Measurements from ENCODE around the gene DRG2. TPM values are rescaled to one million over a fixed set of nuclear protein-coding genes. Genes with fewer than 3 reads are reported as not detected.

DRG2 gene
- total RNA-seq, 1 donor from 2014 or later: 35.1 TPM

- Histone ChIP-seq H3K9me3 (no peaks in the 10 kb centered on the region), H3K27me3 (no peaks in the 10 kb centered on the region), H3K36me3 (peaks cover 10% of the 10 kb centered on the region), H3K4me3 (no peak overlapping the region), H3K27ac (no peak overlapping the region), H3K4me1 (no peaks in the 10 kb centered on the region)
- ATAC-seq: no peak
- no peak for DNase-seq
- intact Hi-C loops (cut with DNase I): no loop called here
- no peak for TF ChIP-seq CTCF (IDR thresholded peaks at IDR 0.05)
Measured at GRCh38 chr17:18109935-18110485, 22.3 kb downstream of the DRG2 start.

GRCh38 chr17:18110636-18111145, 22.9 kb downstream of the DRG2 start:
- ATAC-seq (no peak), DNase-seq (no peak)
- Histone ChIP-seq H3K4me1 (no peaks in the 10 kb centered on the region), H3K36me3 (peaks cover 10% of the 10 kb centered on the region), H3K9me3 (no peaks in the 10 kb centered on the region), H3K27me3 (no peaks in the 10 kb centered on the region), H3K27ac (no peak overlapping the region), H3K4me3 (no peak overlapping the region)
- intact Hi-C loops (cut with DNase I): no loop called here
- no peak for TF ChIP-seq CTCF (IDR thresholded peaks at IDR 0.05)

- intact Hi-C loops (cut with DNase I): no loop called here
- DNase-seq (no peak), ATAC-seq (no peak)
- Histone ChIP-seq H3K27me3 (no peaks in the 10 kb centered on the region), H3K9me3 (no peaks in the 10 kb centered on the region), H3K27ac (no peak overlapping the region), H3K4me1 (no peaks in the 10 kb centered on the region), H3K4me3 (no peak overlapping the region), H3K36me3 (peaks cover 10% of the 10 kb centered on the region)
- TF ChIP-seq CTCF (IDR thresholded peaks at IDR 0.05): no peak
Measured at GRCh38 chr17:18111330-18111971, 23.7 kb downstream of the DRG2 start.

GRCh38 chr17:18115517-18115916, 27.8 kb downstream of the DRG2 start:
- ATAC-seq (no peak), DNase-seq (no peak)
- intact Hi-C loops (cut with DNase I): no loop called here
- H3K36me3 ChIP-seq: no peaks in the 10 kb centered on the region
- H3K27ac ChIP-seq: no peak overlapping the region
- TF ChIP-seq CTCF (IDR thresholded peaks at IDR 0.05): no peak
- H3K9me3 ChIP-seq: no peaks in the 10 kb centered on the region
- no peak overlapping the region for H3K4me3 ChIP-seq
- H3K27me3 ChIP-seq: no peaks in the 10 kb centered on the region
- H3K4me1 ChIP-seq: no peaks in the 10 kb centered on the region

- Histone ChIP-seq H3K27ac (no peak overlapping the region), H3K36me3 (no peaks in the 10 kb centered on the region), H3K4me1 (no peaks in the 10 kb centered on the region), H3K4me3 (no peak overlapping the region), H3K9me3 (no peaks in the 10 kb centered on the region), H3K27me3 (no peaks in the 10 kb centered on the region)
- intact Hi-C loops (cut with DNase I): no loop called here
- TF ChIP-seq CTCF (IDR thresholded peaks at IDR 0.05): no peak
- no peak for ATAC-seq
- no peak for DNase-seq
Measured at GRCh38 chr17:18116078-18116477, 28.3 kb downstream of the DRG2 start.

All from upper lobe of right lung (tissue), 1 donor.